K562 (cell line): Measurements from ENCODE around the gene TSTD2. TPM values are rescaled to one million over a fixed set of nuclear protein-coding genes. Genes with fewer than 3 reads are reported as not detected.

Experiments
- CEBPG ChIP-seq, 3 experiments: fragments of 200-800 bp in 1 of 3; sonication (Bioruptor generic) in 1 of 3; sonication (generic) in 1 of 3; formaldehyde crosslinking in 1 of 3; IDR thresholded peaks in 2 of 3; conservative IDR thresholded peaks in 1 of 3; 2 replicates each; pipeline versions ENCODE4 v1.6.1 to v1.8.0; 2016 to 2022; ENCODE audit warnings: missing compliant biosample characterization in 2 of 3, missing genetic modification characterization in 2 of 3, mild to moderate bottlenecking in 1 of 3, missing genetic modification reagents in 1 of 3
- HMG20A ChIP-seq: fragments of 450-650 bp; formaldehyde crosslinking; conservative IDR thresholded peaks from 2 replicates; pipeline ENCODE4 v1.4.0; 2020; ENCODE audit warnings: mild to moderate bottlenecking, mixed read lengths
- HNRNPUL1 ChIP-seq: fragments of 200-400 bp; formaldehyde crosslinking; IDR thresholded peaks from 2 replicates; pipeline ENCODE4 v1.6.1; 2017; ENCODE audit warnings: low read length
- MAFK ChIP-seq: IDR thresholded peaks from 2 replicates; pipeline ENCODE4 v1.6.1; 2011; ENCODE audit warnings: low read length, improper control_type of control experiment
- MEF2A ChIP-seq: IDR thresholded peaks from 2 replicates; pipeline ENCODE4 v1.6.1; 2011; ENCODE audit warnings: low read depth, mild to moderate bottlenecking, low read length, moderate library complexity; ENCODE audit not compliant: control insufficient read depth
- NFRKB ChIP-seq: fragments of 450-650 bp; IDR thresholded peaks from 2 replicates; pipeline ENCODE4 v1.6.1; 2016; ENCODE audit warnings: low read depth
- NKRF ChIP-seq: fragments of 450-650 bp; IDR thresholded peaks from 2 replicates; pipeline ENCODE4 v1.6.1; 2016; ENCODE audit warnings: borderline replicate concordance
- POLR2H ChIP-seq: IDR thresholded peaks from 2 replicates; pipeline ENCODE4 v1.6.1; 2016; ENCODE audit warnings: missing genetic modification characterization, low read depth, mild to moderate bottlenecking, control low read depth, missing compliant biosample characterization, moderate library complexity
- SMARCE1 ChIP-seq: fragments of 450-650 bp; IDR thresholded peaks from 2 replicates; pipeline ENCODE4 v1.7.1; 2016; ENCODE audit warnings: mild to moderate bottlenecking
- TFE3 ChIP-seq: fragments of 450-650 bp; formaldehyde crosslinking; IDR thresholded peaks from 2 replicates; pipeline ENCODE4 v1.4.0; 2020; ENCODE audit warnings: mild to moderate bottlenecking, mixed read lengths
- ZBTB43 ChIP-seq: sonication (generic); formaldehyde crosslinking; IDR thresholded peaks from 2 replicates; pipeline ENCODE4 v1.8.0; 2023; ENCODE audit warnings: mild to moderate bottlenecking, missing genetic modification reagents
- ZNF174 ChIP-seq: fragments of 250-450 bp; sonication (Bioruptor Pico); IDR thresholded peaks from 2 replicates; pipeline ENCODE4 v1.4.0; 2020; ENCODE audit warnings: mild to moderate bottlenecking
- ZNF175 ChIP-seq: fragments of 200-800 bp; sonication (Bioruptor generic); IDR thresholded peaks from 2 replicates; pipeline ENCODE4 v1.6.1; 2016; ENCODE audit warnings: low read depth, mild to moderate bottlenecking, missing genetic modification characterization, missing compliant biosample characterization
- polyA plus RNA-seq, 8 experiments: library from polyadenylated mRNA; depleted of rRNA in 4 of 8; stranded (reverse) in 5 of 8; unstranded in 3 of 8; fragments of >200 nt; fragmentation: Nextera tagmentation in 2 of 8; fragmentation: Illumina TruSeq in 1 of 8; extraction: Ambion mirVana in 2 of 8; extraction: Trizol in 1 of 8; gene quantifications; 2 replicates each; pipeline versions ENCODE4 v1.2.1 to v1.2.3, GENCODE V29; 2011 to 2014; ENCODE audit warnings: inconsistent platforms in 1 of 8, missing spikeins in 1 of 8
- total RNA-seq, 7 experiments: library from RNA; depleted of rRNA in 6 of 7; stranded (reverse); fragments of >200 nt in 6 of 7; fragmentation: Illumina TruSeq in 2 of 7; extraction: Trizol in 2 of 7; gene quantifications; 2 replicates each; pipeline versions ENCODE4 v1.2.1 to v1.2.3, GENCODE V29; 2011 to 2021; ENCODE audit warnings: low replicate concordance in 1 of 7
- TF ChIP-seq, protein P1 (sequence below): fragments of 250-450 bp; sonication (Bioruptor Pico); IDR thresholded peaks from 2 replicates; pipeline ENCODE4 v1.8.0; 2022; ENCODE audit warnings: inconsistent platforms, mild to moderate bottlenecking, moderate library complexity, borderline replicate concordance

Gene TSTD2
- total and polyA plus RNA-seq, 9 of the 15 experiments (the other 6 are each of a cell fraction or from before 2014, with no cell fraction given) = 10.1 to 36.7 (median 19.0) TPM

- TF ChIP-seq NKRF (0 out of 2 replicates have a peak, but pooled peaks have one; percentile 8), SMARCE1 (peak; percentile 64; the same call in 1 of the 2 replicates), MAFK (0 out of 2 replicates have a peak, but pooled peaks have one; percentile 8), TFE3 (CRISPR knock-in tag) (no peak), ZNF174 (CRISPR knock-in tag) (no peak), MEF2A (peak; percentile 76), CEBPG (CRISPR knock-in tag; IDR thresholded peaks at IDR 0.05) (no peak), CEBPG (tag; conservative IDR thresholded peaks at IDR 0.05 in 1 of 2, IDR thresholded peaks at IDR 0.05 in 1 of 2) (peak; percentile 36 to 45; a peak in 2 of 4 replicates), HMG20A (CRISPR knock-in tag) (no peak), POLR2H (no peak), ZNF175 (CRISPR knock-in tag) (0 out of 2 replicates have a peak, but pooled peaks have one; percentile 16), HNRNPUL1 (no peak), ZBTB43 (0 out of 2 replicates have a peak, but pooled peaks have one; percentile 5), NFRKB (peak; percentile 73; the same call in 1 of the 2 replicates)
- TF ChIP-seq, protein P1, sequence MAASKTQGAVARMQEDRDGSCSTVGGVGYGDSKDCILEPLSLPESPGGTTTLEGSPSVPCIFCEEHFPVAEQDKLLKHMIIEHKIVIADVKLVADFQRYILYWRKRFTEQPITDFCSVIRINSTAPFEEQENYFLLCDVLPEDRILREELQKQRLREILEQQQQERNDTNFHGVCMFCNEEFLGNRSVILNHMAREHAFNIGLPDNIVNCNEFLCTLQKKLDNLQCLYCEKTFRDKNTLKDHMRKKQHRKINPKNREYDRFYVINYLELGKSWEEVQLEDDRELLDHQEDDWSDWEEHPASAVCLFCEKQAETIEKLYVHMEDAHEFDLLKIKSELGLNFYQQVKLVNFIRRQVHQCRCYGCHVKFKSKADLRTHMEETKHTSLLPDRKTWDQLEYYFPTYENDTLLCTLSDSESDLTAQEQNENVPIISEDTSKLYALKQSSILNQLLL (CRISPR knock-in tag) = no peak
Observed at GRCh38 chr9:97632248-97632984, 752 bp downstream of the TSTD2 start (continued).
